Type B pancreatic cell (in vitro differentiated cells): ENCODE measurements around the gene NAP1L1. TPM values are rescaled to one million over a fixed set of nuclear protein-coding genes. Genes with fewer than 3 reads are reported as not detected.
A peak's percentile ranks its signal among the peaks of the same experiment; 100 is the strongest.

ENCODE experiments used
- DNase-seq: peaks from one replicate; pipeline ENCODE4 v3.0.0; 2021; ENCODE audit warnings: mixed read lengths; ENCODE audit not compliant: unreplicated experiment; ENCODE audit errors: extremely low spot score
- H3K27ac Mint-ChIP-seq: 2 replicates; pipeline ENCODE4 v1.8.0; 2021; ENCODE audit warnings: mild to moderate bottlenecking, mixed read lengths
- H3K27me3 Mint-ChIP-seq: 2 replicates; pipeline ENCODE4 v1.8.0; 2021; ENCODE audit warnings: mixed read lengths
- H3K36me3 Mint-ChIP-seq: 2 replicates; pipeline ENCODE4 v1.8.0; 2021; ENCODE audit warnings: mixed read lengths
- H3K4me1 Mint-ChIP-seq: one replicate; pipeline ENCODE4 v1.8.0; 2021; ENCODE audit warnings: mixed read lengths; ENCODE audit not compliant: unreplicated experiment
- H3K4me3 Mint-ChIP-seq: 2 replicates; pipeline ENCODE4 v1.8.0; 2021; ENCODE audit warnings: mild to moderate bottlenecking, mixed read lengths
- H3K9me3 Mint-ChIP-seq: 2 replicates; pipeline ENCODE4 v1.8.0; 2021; ENCODE audit warnings: mixed read lengths
- CTCF ChIP-seq: fragments of 200-600 bp; sonication (generic); conservative IDR thresholded peaks from 2 replicates; pipeline ENCODE4 v1.5.0; 2021; ENCODE audit warnings: antibody characterized with exemption, mild to moderate bottlenecking
- total RNA-seq: library from RNA; stranded (reverse); gene quantifications from 2 replicates; pipeline ENCODE4 v1.2.1, GENCODE V29; 2021; ENCODE audit warnings: low replicate concordance

The NAP1L1 gene
- total RNA-seq, 1 donor from 2014 or later: 883 TPM

DNA sequence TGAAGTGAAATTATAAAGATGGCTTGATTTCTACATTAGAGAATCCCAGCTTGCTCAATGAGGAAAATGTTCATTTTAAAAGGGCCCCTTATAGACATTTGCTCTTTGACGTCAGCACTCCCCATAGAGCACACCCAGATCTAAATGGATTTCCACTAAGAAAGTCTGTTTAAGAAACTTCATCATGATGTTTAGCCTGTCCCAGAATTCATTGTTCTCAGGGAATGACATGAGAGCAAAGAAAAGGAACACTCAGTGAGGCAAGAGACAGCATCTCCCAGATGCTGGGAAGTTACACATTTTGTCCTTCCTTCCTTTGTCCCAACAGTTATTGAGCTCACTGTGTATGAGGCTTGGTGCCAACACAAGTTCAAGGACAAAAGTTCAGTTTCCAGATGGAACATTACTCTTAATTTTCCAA, 57.8 kb downstream of the NAP1L1 start:
- no peaks in the 10 kb centered on the region for H3K27me3 Mint-ChIP-seq
- DNase-seq: no peak
- no peak for TF ChIP-seq CTCF
- H3K9me3 Mint-ChIP-seq: peaks cover 4% of the 10 kb centered on the region
- H3K27ac Mint-ChIP-seq: peak overlapping the region; percentile 75
- H3K4me1 Mint-ChIP-seq: peaks cover 24% of the 10 kb centered on the region
- peaks cover 33% of the 10 kb centered on the region for H3K36me3 Mint-ChIP-seq
- H3K4me3 Mint-ChIP-seq: peak overlapping the region; percentile 77

DNA sequence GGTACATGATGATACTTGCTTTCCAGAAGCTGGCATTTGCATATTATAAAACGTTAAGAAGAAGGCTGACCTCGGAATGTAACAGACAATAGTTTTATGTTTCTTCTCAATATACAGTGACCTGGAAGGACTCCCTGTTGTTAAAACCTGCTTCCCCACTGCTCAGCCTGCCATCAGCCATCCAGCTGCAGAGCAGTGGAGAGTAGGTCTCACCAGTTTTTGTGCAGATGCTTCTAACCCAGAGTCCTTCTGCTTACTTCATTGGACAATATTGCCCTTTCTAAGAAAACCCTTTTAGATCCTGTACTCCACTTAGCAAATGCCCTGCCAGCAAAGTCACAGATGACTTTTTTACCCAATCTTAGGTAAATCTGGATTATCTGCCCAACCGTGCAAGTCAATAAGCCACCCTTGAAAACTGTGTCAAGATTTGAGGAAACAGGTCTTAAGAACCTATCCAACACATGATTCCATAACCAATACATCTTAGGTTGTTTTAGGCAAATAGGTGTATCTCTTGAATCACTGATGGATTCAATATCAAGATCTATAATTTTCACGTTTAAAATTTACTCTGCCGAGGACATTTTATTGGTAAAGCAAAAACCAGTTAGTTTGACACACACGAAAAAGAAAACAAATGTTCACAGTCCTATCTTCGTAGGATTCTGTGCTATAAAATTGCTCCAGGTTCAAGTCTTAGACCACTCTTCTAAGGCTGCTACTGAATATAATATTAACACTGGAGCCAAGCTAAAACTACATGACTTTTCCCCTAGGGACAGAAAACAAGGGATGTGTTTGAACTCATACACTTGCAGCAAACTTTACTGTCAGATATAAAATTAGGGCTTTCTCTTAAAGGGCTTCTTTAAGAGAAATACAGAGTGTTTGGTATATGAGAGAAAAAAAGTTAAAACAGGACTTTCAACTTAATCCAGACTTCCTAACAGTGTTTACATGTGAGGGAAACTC, 58.6 kb downstream of the NAP1L1 start:
- H3K36me3 Mint-ChIP-seq: peaks cover 33% of the 10 kb centered on the region
- H3K4me1 Mint-ChIP-seq: peaks cover 30% of the 10 kb centered on the region
- TF ChIP-seq CTCF: no peak
- DNase-seq: no peak
- peak overlapping the region; percentile 77 for H3K4me3 Mint-ChIP-seq
- H3K27me3 Mint-ChIP-seq: no peaks in the 10 kb centered on the region
- peak overlapping the region; percentile 75 for H3K27ac Mint-ChIP-seq
- H3K9me3 Mint-ChIP-seq: peaks cover 4% of the 10 kb centered on the region

DNA sequence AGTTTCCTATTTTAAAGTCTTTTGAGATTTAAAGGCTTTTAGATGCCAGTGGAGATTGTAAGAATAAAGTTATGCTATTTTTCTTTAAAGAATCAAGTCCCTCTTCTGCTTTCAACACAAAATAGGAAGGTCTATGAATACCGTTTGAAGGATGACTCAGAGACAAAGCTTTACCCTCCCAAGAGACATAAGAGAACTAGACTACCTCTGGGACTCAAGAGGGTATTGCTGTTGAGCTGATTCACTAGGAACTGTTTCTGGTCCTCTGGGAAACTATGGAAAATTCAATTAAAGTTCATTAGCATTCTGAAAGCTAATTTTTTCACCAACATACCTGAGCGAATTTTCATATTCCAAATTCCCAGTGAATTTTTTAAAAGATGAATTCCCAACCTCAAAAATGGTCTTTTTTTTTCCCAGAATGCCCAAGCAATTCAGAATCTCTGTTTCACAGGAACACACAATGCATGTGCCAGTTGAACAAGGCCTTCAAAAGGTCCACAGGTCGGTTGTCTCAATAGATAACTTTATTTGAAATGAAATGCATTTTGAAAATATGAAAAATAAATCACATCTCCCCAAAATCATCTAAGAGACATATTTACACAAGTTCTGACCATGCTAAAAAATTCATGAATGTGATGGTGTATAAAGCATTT, 59.4 kb downstream of the NAP1L1 start:
- H3K27ac Mint-ChIP-seq: peak overlapping the region; percentile 75

DNA sequence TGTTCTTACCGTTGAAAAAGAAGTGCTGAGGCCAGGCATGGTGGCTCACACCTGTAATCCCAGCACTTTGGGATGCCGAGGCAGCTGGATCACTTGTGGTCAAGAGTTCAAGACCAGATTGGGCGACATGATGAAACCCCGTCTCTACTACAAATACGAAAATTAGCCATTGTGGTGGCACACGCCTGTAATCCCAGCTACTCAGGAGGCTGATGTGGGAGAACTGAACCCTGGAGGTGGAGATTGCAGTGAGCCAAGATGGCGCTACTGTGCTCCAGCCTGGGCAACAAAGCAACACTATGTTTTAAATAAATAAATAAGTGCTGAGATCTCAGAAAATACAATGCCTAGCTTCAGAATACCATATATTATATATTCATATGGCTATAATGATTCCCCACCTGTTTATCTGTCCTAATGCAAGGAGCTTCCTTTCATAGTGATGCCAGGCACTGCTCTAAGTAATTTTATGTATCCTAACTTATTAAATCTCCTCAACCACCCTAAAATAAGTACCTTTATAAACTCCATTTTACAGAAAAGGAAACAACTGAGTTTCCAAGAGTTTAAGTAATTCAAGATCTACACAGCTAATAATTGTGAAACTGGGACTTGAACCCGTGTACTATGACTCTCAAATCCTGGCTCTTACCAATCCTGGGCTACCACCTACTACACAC, 60.2 kb downstream of the NAP1L1 start:
- Mint-ChIP-seq H3K4me1 (peaks cover 45% of the 10 kb centered on the region), H3K9me3 (peaks cover 4% of the 10 kb centered on the region), H3K27me3 (no peaks in the 10 kb centered on the region), H3K27ac (peak overlapping the region; percentile 75), H3K4me3 (no peak overlapping the region), H3K36me3 (peaks cover 18% of the 10 kb centered on the region)
- DNase-seq: no peak
- TF ChIP-seq CTCF: no peak

More for the DNA sequence above, 59.4 kb downstream of the NAP1L1 start:
- H3K4me1 Mint-ChIP-seq: peaks cover 38% of the 10 kb centered on the region
- no peak for TF ChIP-seq CTCF
- peaks cover 4% of the 10 kb centered on the region for H3K9me3 Mint-ChIP-seq
- H3K36me3 Mint-ChIP-seq: peaks cover 27% of the 10 kb centered on the region
- DNase-seq: no peak
- no peaks in the 10 kb centered on the region for H3K27me3 Mint-ChIP-seq
- peak overlapping the region; percentile 77 for H3K4me3 Mint-ChIP-seq

- Mint-ChIP-seq H3K36me3 (peaks cover 8% of the 10 kb centered on the region), H3K9me3 (peaks cover 4% of the 10 kb centered on the region), H3K27me3 (no peaks in the 10 kb centered on the region), H3K4me3 (no peak overlapping the region), H3K27ac (peak overlapping the region; percentile 39), H3K4me1 (peaks cover 47% of the 10 kb centered on the region)
- no peak for TF ChIP-seq CTCF
- no peak for DNase-seq
Observed at GRCh38 chr12:76023069-76023690, 61.3 kb downstream of the NAP1L1 start.
